ENCODE data around the gene PLA2G2F.

DNA sequence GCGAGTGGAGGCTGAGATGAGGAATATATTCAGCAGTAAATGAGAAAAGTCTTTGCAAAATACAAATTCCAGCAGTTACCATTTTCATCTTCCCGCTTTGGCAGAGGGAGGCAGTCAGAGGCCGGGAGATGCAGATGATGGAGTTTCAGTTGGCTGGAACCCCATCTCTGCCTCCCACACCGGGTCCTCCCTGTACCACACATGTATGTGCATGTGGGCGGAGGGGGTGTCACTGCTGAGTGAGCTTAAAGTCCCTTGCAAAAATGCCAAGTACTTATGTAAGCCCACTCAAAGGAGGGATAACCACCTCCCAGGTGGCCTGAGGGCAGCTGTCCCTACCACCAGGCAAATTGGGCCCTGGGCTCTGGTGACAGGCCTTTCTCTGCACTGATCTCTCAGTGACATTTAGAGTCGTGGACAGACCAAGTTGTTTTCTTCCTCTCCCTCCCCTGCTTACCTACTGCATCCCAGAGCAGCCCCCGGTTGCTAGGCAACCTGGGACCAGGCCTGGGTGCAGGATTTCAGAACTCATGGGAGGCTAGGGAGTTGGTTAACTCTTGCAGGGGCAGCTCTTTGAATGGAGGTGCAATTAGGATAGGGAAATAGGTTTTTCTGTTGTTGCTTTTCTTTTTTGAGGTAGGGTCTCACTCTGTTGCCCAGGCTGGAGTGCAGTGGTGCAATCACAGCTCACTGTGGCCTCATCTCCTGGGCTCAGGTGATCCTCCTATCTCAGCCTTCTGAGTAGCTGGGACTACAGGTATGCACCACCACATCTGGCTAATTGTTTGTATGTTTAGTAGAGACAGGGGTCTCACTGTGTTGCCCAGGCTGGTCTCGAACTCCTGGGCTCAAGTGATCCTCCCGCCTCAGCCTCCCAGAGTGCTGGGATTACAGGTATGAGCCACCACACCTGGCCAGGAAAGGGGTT lies 29.7 kb downstream of the PLA2G2F start:
- TF ChIP-seq, protein P1, sequence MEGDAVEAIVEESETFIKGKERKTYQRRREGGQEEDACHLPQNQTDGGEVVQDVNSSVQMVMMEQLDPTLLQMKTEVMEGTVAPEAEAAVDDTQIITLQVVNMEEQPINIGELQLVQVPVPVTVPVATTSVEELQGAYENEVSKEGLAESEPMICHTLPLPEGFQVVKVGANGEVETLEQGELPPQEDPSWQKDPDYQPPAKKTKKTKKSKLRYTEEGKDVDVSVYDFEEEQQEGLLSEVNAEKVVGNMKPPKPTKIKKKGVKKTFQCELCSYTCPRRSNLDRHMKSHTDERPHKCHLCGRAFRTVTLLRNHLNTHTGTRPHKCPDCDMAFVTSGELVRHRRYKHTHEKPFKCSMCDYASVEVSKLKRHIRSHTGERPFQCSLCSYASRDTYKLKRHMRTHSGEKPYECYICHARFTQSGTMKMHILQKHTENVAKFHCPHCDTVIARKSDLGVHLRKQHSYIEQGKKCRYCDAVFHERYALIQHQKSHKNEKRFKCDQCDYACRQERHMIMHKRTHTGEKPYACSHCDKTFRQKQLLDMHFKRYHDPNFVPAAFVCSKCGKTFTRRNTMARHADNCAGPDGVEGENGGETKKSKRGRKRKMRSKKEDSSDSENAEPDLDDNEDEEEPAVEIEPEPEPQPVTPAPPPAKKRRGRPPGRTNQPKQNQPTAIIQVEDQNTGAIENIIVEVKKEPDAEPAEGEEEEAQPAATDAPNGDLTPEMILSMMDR (IDR thresholded peaks at IDR 0.05), result no peak
- TF ChIP-seq POLR2A (IDR thresholded peaks at IDR 0.05; ENCODE audit: low read length), result no peak
- TF ChIP-seq ZC3H11A (IDR thresholded peaks at IDR 0.05), result no peak
- TF ChIP-seq, protein P2, sequence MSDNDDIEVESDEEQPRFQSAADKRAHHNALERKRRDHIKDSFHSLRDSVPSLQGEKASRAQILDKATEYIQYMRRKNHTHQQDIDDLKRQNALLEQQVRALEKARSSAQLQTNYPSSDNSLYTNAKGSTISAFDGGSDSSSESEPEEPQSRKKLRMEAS (IDR thresholded peaks at IDR 0.05), result no peak
- TF ChIP-seq, protein P3, sequence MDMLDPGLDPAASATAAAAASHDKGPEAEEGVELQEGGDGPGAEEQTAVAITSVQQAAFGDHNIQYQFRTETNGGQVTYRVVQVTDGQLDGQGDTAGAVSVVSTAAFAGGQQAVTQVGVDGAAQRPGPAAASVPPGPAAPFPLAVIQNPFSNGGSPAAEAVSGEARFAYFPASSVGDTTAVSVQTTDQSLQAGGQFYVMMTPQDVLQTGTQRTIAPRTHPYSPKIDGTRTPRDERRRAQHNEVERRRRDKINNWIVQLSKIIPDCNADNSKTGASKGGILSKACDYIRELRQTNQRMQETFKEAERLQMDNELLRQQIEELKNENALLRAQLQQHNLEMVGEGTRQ (IDR thresholded peaks at IDR 0.05), result no peak
